GM19468 (cell line): Measurements from ENCODE around the gene AAGAB.
A peak's percentile ranks its signal among the peaks of the same experiment; 100 is the strongest.
"Not testable (repeated sequence)": the region's sequence is repeated elsewhere in the genome, so short reads cannot be mapped to it uniquely, and the experiment has no call there.

Source experiments
- ATAC-seq: cut with Tn5 transposase; IDR thresholded peaks from one replicate; pipeline ENCODE4 v1.9.1; 2021; ENCODE audit warnings: mild to moderate bottlenecking, moderate library complexity, moderate number of reproducible peaks; ENCODE audit not compliant: unreplicated experiment; ENCODE audit errors: extremely low read depth

AAGAB gene

DNA sequence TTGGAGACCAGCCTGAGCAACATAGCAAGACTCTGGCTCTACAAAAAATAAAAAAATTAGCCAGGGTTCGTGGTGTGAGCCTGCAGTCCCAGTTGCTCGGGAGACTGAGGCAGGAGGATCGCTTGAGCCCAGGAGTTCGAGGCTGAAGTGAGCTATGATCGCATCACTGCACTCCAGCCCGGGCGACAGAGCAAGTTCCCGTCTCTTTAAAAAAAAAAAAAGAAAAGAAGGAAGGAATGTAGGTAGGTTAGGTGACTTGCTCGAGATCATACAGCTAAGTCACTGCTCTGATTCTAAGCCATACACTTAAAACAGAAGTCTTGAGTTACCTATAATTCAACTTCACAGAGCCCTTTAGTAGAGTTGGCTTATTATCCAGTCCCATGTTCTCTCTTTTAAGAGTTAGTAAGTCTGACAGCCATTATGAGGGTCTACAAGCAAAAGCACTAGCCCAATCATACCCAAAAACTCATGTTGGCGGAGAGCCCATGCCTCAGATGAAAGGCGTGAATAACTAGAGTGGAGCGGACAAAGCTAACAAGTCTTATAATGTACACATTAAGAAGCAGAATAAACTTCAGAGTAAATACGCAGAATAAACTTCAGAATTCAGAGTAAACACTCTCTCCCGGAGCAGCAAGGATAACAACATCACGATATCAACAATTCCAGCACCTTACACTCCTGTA, 768 bp downstream of the AAGAB start:
- no peak for ATAC-seq

DNA sequence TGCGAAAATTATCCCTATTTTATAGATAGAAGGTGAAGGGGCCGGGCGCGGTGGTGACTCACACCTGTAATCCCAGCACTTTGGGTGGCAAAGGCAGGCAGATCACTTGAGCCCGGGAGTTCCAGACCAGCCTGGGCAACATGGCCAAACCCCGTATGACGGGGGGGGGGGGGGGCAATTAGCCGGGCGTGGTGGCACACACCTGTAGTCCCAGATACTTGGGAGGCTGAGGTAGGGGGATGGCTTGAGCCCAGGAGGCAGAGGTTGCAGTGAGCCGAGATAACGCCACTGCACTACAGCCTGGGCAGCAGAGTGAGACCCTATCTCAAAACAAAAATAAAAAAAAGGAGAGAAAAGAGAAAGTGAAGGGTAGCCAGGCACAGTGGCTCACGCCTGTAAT, 1.4 kb downstream of the AAGAB start:
- no peak for ATAC-seq

DNA sequence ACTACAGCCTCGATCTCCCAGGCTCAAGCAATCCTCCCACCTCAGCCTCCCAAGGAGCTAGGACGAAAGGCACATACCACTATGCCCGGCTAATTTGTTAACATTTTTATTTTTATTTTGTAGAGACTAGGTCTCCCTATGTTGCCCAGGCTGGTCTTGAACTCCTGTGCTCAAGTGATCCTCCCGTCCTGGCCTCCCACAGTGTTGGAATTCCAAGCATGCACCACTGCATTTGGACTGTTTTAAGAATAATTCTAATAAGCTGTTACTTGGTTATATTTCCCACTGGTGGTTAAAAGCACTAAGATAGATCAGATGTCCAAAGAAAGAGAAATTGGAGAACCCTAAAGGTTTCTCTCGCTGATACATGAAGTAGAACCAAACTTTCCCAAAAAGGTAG, 3.1 kb downstream of the AAGAB start:
- ATAC-seq, result no peak

DNA sequence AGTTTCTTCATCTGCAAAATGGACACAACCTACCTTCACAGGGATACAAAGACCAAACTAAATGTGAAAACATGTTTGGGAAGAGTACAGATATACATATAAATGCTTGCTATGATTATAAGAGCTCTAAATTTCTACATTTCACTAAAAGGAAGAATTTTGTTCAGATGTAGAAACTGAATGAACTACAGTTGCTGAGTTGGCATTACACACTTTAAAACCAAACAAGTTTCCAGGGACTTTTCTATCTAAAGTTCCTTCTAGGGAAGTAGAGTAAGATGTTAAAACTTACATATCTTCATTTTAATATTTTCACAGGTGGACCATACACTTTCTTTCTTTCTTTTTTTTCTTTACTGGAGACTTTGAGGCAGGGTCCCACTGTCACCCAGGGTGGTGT, 4.6 kb downstream of the AAGAB start:
- no peak for ATAC-seq

DNA sequence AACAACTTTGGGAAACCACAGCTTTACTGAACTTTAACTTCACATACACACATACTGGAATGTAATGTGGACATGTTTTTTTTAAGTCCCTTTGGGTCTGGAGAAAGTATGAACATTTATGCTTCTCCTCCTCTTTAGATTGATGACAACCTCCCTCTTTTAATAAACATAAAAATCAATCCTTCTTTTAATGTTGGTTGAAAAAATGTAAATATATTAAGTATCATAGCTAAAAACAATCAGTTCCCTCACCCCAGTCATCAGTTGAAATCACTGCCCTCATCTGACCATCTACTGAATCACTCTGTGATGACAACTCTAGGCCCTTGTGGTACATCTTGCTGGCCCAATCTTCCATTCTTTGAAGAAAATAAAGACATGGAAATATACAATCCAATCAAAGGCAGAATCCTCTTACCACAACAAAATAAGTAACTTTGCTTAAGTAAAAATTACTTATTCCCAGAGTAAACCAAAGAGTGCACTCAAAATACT, 6.4 kb downstream of the AAGAB start:
- ATAC-seq, result no peak

DNA sequence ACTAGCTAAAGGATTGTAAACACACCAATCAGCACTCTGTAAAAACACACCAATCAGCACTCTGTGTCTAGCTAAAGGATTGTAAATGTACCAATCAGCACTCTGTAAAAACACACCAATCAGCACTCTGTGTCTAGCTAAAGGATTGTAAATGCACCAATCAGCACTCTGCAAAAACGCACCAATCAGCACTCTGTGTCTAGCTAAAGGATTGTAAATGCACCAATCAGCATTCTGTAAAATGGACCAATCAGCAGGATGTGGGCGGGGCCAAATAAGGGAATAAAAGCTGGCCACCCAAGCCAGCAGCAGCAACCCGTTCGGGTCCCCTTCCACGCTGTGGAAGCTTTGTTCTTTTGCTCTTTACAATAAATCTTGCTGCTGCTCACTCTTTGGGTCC, 7.9 kb downstream of the AAGAB start:
- ATAC-seq, result not testable (repeated sequence)

DNA sequence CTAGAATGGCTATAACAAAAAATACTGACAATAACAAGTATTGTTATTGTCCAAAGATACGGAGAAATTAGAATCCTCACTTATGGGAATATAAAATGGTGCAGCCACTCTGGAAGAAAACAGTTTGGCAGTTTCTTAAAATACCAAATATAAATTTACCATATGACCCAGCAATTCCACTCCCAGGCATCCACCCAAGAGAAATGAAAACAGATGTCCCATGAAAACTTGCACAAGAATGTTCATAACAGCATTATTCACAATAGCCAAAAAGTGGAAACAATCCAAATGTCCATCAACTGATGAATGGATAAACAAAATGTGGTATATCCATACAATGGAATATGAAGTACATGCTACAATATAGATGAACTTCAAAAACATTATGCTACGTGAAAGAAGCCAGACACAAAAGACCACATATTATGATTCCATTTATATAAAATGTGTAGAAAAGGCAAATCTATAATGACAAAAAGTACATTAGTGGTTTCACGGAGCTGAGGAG, 9.4 kb downstream of the AAGAB start:
- no peak for ATAC-seq

DNA sequence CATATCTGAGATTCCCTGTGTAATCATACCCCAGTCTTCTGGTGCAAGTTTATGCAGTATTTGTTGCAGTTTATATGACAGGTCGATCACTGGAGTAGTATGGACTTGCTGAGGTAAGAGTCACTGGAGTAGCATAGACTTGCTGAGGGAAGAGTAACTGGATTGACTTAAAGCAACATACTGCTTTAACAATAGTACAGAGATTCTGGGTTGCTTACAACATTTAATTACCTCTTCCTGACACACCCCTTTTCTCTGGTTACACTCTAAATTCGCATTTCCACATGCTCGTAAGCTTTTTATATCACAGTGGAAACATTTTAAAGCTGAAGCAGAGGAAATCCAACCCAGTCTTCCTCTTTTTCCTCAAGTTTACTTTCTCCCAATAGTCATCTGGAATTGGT, 11.8 kb downstream of the AAGAB start:
- no peak for ATAC-seq

DNA sequence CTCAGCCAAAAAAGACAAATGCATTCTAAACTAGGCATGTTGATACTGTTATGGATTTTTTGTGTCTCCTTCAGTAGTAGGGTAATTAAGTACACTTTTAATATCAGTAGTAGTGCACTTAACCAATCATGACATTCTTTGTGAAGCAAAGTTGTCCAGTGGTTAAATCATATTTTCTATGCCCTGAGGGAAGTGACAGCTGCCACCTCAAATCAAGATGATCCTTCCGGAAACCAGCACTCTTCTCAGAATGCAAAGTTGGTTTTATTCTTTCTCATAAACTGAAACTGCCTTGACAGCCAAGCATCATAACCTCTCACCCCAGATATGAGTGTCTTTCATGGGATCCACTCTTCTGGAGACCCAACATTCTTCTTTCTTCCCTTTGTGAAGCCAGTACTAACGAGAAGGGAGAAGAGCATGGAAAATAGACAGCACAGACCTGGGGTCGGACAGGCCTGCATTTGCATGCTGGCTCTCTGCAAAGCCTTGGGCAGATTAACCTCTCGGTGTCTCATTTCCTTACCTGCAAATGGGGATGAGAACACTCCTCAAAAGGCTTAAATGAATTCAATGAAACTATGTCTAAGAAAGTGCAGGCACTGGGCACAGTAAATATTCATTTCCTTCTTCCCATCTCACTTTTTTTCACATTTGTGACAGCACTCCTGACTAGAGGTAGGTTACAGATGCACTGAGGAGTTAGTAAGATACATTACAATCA, 13.2 kb downstream of the AAGAB start:
- peak; percentile 54 for ATAC-seq

DNA sequence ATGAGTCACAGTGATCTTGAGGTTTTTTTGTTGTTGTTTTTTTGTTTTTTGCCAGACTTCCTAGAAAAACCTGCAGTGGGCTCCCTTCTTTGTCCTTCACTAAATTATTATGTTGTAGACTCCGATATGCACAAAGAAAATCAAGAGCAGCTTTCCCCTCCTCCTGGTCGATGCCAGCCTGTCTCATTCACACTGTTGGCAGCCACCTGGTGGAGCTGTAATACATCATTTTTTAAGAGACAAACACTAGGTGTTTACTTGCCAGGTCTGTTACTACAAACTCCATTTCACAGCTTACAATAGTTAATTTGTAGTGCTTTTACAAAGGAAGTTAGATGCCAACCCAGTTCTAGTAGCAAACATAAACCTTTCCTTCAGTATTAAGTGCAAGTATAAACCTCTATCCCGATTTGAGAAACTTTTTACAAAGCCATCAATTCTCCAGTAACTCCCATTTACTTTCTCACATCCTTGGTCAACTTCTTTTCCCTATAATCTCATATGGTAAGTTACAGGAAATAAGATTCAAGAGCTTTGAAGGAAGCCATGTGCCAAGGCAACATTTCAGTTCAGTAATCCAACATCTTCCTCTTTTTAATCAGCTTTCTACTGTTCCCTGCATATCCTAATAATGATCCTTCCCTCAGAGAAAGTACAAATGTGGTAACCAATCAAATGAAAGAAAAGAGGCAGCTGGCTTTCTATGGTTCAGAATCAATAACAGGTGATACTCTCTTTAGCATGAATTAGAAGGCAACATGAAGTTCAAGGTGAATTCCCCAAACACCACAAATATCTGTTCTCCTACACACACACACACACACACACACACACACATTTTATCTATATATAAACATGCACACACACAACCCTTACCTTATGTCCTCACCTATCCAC, 14.0 kb downstream of the AAGAB start:
- no peak for ATAC-seq

DNA sequence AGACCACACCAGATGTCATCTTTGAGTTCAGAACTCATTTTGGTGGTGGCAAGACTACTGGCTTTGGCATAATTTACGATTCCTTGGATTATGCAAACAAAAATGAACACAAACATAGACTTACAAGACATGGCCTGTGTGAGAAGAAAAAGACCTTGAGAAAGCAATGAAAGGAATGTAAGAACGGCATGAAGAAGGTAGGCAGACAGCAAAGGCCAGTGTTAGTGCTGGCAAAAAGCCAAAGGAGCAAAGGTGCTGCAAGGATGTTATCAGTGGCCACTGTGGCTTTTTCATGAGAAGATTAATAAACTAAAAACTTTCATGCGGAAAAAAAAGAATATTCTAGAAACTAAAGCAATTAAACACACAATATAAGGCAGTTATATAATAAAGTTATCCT, 21.9 kb downstream of the AAGAB start:
- no peak for ATAC-seq

DNA sequence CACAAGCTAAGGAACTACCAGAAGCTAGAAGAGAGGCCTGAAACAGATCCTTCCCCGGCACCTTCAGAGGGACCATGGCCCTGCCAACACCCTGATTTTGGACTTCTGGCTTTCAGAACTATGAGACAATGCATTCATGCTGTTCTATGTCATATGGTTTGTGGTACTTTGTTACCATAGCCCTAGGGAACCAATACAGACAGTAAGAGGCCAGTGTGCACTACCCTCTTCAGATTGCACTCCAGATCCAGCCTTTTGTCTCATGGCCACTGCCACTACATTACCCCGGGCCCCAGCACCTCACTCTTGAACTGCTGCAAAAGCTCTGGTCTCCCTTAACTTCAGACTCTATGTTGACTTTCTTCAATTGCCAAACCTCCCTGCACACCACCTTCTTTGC, 24.0 kb downstream of the AAGAB start:
- ATAC-seq, result no peak

DNA sequence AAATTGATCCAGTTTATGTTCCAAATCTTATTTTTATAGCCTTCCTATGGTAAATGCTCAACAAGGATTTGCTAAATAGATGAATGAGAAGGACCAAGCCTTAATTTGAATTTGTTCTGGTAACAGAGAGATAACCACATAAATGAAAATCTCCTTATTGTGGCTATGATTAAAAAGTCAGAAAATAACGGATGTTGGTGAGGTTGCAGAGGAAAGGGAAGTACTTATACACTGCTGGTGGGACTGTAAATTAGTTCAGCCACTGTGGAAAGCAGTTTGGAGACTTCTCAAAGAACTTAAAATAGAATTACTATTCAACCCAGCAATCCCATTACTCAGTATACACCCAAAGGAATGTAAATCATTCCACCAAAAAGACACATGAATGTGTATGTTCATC, 26.2 kb downstream of the AAGAB start:
- no peak for ATAC-seq

DNA sequence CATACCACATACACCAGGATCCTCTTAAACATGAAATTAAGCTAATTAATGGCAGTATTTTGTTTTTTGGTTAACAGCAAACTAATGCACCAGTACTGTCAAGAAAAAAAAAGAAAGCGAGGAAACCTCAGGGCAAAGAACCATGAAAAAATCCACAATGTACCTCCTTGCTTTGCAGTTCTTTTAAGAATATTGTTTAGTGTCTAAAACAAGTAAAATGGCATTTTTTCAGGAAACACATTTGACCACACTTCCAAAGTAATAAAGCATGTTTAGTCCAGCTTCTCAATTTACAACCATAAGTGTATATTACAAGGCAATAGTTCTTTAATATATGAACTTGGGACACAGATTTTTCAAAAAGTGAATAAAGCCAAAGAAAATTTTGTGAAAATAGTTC, 26.6 kb downstream of the AAGAB start:
- ATAC-seq, result no peak

DNA sequence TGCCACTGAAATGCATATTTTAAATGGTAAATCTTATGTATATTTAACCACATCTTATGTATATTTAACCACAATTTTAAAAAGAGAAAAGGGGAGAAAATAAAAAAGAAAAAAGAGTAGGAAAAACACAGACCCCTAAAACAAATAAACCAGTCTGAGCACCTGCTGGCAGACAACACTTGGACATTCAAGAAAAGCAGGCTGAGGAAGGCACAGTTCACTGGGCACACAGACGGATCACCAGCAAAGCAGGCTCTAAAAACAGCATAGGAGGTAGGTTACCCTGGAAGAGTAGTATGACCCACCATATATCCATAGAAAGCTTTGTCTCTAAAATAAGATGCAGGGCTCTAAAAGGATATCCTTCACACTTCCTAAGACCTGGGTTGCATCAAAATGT, 27.0 kb downstream of the AAGAB start:
- no peak for ATAC-seq

DNA sequence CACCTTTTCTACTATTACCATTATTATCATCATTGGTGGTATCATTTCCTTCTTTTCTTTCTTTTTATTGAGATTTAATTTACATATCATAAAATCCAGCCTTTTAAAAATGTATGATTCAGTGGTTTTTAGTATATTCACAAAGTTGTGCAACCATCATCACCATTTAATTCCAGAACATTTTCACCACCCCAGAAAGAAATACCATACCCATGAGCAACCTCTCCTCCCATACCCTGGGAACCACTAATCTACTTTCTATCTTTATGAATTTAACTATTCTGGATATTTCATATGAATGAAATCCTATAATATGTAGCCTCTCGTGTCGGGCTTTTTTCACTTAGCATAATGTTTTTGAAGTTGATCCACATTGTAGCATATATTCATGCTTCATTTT, 29.1 kb downstream of the AAGAB start:
- no peak for ATAC-seq

DNA sequence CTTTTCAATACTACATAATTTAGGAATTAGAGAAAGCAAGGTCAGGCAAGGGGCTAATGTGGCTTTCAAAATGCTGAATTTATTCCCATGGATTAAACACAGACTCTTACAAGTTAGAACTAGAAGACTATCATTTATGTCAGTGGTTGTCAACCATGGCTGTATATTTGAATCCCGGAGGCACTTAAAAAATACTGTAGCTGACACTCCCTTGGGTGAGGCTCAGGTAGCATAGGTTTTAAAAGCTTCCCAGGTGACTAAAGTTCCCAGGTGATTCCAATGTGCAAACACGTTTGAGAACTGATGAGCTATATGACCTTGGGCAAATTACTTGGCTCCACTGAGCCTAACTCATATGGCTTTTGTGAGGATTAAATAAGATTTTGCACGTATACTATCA, 29.6 kb downstream of the AAGAB start:
- ATAC-seq, result no peak

DNA sequence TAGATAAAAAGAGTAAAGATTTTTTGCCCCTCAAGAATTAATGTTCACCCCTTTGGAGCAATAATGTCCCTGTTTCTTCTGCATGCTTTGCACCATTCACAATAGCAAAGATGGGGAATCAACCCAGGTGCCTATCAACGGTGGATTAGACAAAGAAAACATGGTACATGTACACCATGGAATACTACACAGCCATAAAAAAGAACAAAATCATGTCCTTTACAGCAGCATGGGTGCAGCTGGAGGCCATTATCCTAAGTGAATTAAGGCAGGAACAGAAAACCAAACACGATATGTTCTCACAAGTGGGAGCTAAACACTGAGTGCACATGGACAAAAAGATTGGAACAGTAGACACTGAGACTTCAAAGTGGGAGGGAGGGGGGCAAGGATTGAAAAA, 35.2 kb downstream of the AAGAB start:
- no peak for ATAC-seq

DNA sequence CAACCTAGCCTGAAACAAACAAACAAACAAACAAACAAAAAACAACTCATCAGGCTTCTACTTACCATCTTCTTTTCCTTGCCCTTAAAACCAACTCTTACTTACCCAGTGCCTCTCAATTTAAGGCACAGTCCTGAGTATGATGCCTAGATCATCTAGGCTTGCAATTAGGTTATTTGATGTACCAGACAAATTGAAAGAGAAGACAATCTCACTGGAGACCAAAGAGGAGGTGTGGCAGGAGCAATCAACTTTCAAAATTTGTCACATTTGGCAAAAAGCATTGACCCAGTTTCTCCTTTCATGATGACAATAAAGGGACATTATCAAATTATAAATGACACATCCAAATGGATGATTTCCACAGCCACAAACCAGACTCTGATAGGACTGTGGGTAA, 36.0 kb downstream of the AAGAB start:
- no peak for ATAC-seq

DNA sequence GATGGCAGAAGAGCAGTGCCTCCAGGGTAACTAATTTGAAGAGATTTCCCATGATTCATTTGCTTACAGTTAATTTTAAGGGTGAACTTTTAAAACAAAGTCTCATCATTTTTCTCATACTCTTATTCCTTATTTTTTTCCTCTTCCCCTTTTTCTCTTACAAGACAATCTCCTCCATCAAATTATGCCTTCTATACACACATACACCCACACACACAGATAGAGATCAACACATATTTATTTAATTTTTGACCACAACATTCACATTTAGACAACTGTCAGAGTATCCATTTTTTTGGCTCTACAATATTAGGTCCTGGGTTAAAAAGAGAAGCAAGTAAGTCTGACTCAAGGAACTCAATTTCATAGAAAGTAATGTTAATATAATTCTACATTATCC, 37.6 kb downstream of the AAGAB start:
- ATAC-seq, result no peak

DNA sequence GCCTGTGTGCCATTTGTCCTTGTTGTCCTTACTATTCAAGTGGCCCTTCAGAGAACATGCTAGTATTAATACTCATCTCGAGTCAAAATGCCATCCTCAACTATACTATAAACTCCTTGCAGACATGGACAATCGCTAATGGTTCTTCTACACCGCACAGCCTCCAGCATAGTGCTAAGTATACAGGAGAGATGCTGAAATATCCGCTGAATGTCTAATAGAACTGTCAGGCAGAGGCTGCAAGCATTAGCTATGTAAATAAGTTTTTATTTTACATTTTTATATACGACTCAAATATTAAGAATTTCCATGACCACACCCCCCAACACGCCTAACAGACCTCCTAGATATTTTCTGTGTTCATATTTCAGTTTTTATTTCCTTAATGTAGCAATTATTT, 39.4 kb downstream of the AAGAB start:
- no peak for ATAC-seq
